ENCODE measurements around the gene PYGO1. TPM values are rescaled to one million over a fixed set of nuclear protein-coding genes. Genes with fewer than 3 reads are reported as not detected.
"Not testable (repeated sequence)": the region's sequence is repeated elsewhere in the genome, so short reads cannot be mapped to it uniquely, and the experiment has no call there.

The PYGO1 gene
- total and polyA plus RNA-seq, 2 of the 4 experiments (the other 2 are of a cell fraction): 3.0 to 6.6 TPM

- DNase-seq; H3K23ac ChIP-seq (ENCODE audit: low read depth, low read length); H2BK15ac ChIP-seq (ENCODE audit: low read depth, low read length); H4K91ac ChIP-seq (ENCODE audit: insufficient read depth, low read depth, low read length); H3K27ac ChIP-seq (ENCODE audit: insufficient read depth, low read length); H3K4ac ChIP-seq (ENCODE audit: low read depth, low read length); H2AK9ac ChIP-seq (replicated peaks; ENCODE audit: low read depth, low read length, poor library complexity); H4K5ac ChIP-seq (ENCODE audit: low read depth, low read length); H3K9me3 ChIP-seq (ENCODE audit: control insufficient read depth, insufficient read depth, low read length); H2BK120ac ChIP-seq (ENCODE audit: low read depth, low read length); H3K4me1 ChIP-seq (ENCODE audit: control insufficient read depth, insufficient read depth, low read length); H3K4me3 ChIP-seq (ENCODE audit: insufficient read depth, low read depth, low read length); H3K4me2 ChIP-seq (ENCODE audit: low read depth, low read length); H3K9ac ChIP-seq (ENCODE audit: low read depth, low read length); dilution Hi-C loops (cut with HindIII; ENCODE audit: low sequenced_read_pairs, unreplicated experiment); H3K9me1 ChIP-seq (ENCODE audit: insufficient read depth, low read length); H2AK5ac ChIP-seq (ENCODE audit: low read depth, low read length); ATAC-seq (ENCODE audit: low read depth); BruUV-seq (replicated peaks); H2AFZ ChIP-seq (replicated peaks; ENCODE audit: low read length, poor library complexity); H2BK20ac ChIP-seq (ENCODE audit: low read depth, low read length); H3K36me3 ChIP-seq (ENCODE audit: control insufficient read depth, insufficient read depth, low read length); H3K18ac ChIP-seq (ENCODE audit: low read depth, low read length); in situ Hi-C loops (cut with MboI; ENCODE audit: low sequenced_read_pairs); H3K79me1 ChIP-seq (ENCODE audit: low read depth in 1 of 2, low read length in 2 of 2); H3K56ac ChIP-seq (ENCODE audit: extremely low read depth, insufficient read depth, low read length); H4K8ac ChIP-seq (ENCODE audit: low read depth in 2 of 2, low read length in 2 of 2); H2BK5ac ChIP-seq (ENCODE audit: low read depth, low read length, poor library complexity, severe bottlenecking); POLR2A ChIA-PET (ENCODE audit: unreplicated experiment); intact Hi-C loops (cut with micrococcal nuclease); H4K20me1 ChIP-seq (ENCODE audit: insufficient read depth, low read length); H3K14ac ChIP-seq (replicated peaks; ENCODE audit: low read depth, low read length); H3K27me3 ChIP-seq (ENCODE audit: control insufficient read depth, insufficient read depth, low read length): not testable (repeated sequence)
- CTCF ChIA-PET: interaction anchor here (0.6 kb wide), 1 partner anchor 276 kb away, joined by 4 read pairs; no protein-coding TSS in a partner anchor
- no CpG with 5 or more reads among the region's 5 CpGs for WGBS, 2 experiments (ENCODE audit: extremely low coverage in 2 of 2, insufficient read length in 1 of 2)
These were observed 82.7 kb downstream of the PYGO1 start for GRCh38 chr15:55505407-55505806.

All from IMR-90 (cell line).